HepG2 (cell line): Measurements from ENCODE around the gene DSCAML1. TPM values are rescaled to one million over a fixed set of nuclear protein-coding genes. Genes with fewer than 3 reads are reported as not detected.

Experiments used
- ATAC-seq: fragments of 200-7000 bp; cut with Tn5 transposase; 3 replicates; pipeline ENCODE4 v1.9.1; 2020; ENCODE audit warnings: mild to moderate bottlenecking, moderate library complexity
- BruUV-seq: library from RNA; stranded (reverse); fragments of 400-500 nt; replicated peaks from 2 replicates; lab custom pipeline; 2021; lab: Mats Ljungman, UMichigan
- CTCF ChIA-PET: fragments of 300-600 bp; formaldehyde crosslinking; extraction: SDS; loops from one replicate; lab custom pipeline; 2021; ENCODE audit warnings: low total read pairs, inconsistent platforms, low intra/inter-chr PET ratio; lab: Yijun Ruan, JAX
- POLR2A ChIA-PET: fragments of 350-600 bp; sonication (Branson Sonifier 250); formaldehyde crosslinking; loops from one replicate; lab custom pipeline; 2020; ENCODE audit warnings: antibody characterized with exemption, inconsistent platforms; lab: Yijun Ruan, JAX
- DNase-seq: peaks from one replicate; pipeline ENCODE4 v3.0.0-alpha.2; 2015; ENCODE audit warnings: low spot score
- FAIRE-seq: peaks from 3 replicates; lab custom pipeline; 2011; peaks lifted over from hg19 to GRCh38; lab: Jason Lieb, UNC
- H2AFZ ChIP-seq: one replicate; pipeline ENCODE4 v1.6.1; 2011; ENCODE audit warnings: low read length, inconsistent platforms
- H3K27ac ChIP-seq: fragments of 300-600 bp; 3 replicates; pipeline ENCODE4 v1.8.0; 2011; ENCODE audit warnings: mixed run types, mild to moderate bottlenecking, mixed read lengths, low read length, inconsistent platforms; ENCODE audit not compliant: insufficient read depth; ENCODE audit errors: extremely low read length
- H3K27me3 ChIP-seq, 2 experiments: fragments of 200-600 bp in 1 of 2; 2 replicates in 1 of 2; 3 replicates in 1 of 2; pipeline versions ENCODE4 v1.6.0 to v1.8.0; 2011; ENCODE audit warnings: low read length in 2 of 2, mild to moderate bottlenecking in 2 of 2, moderate library complexity in 2 of 2, inconsistent platforms in 1 of 2; ENCODE audit not compliant: insufficient read depth in 2 of 2, control insufficient read depth in 1 of 2
- H3K36me3 ChIP-seq, 2 experiments: fragments of 200-600 bp in 1 of 2; replicated peaks in 1 of 2; 2 replicates in 1 of 2; 3 replicates in 1 of 2; pipeline versions ENCODE4 v1.5.1 to v1.8.0; 2011; ENCODE audit warnings: low read length in 2 of 2, inconsistent platforms in 1 of 2; ENCODE audit not compliant: insufficient read depth in 2 of 2, control insufficient read depth in 1 of 2
- H3K4me1 ChIP-seq: 2 replicates; pipeline ENCODE4 v1.5.1; 2012; ENCODE audit warnings: low read length, inconsistent platforms; ENCODE audit not compliant: insufficient read depth
- H3K4me2 ChIP-seq: 2 replicates; pipeline ENCODE4 v1.6.0; 2011; ENCODE audit warnings: low read depth, low read length, inconsistent platforms
- H3K4me3 ChIP-seq, 3 experiments: fragments of 200-600 bp in 1 of 3; sonication (generic), shearing (Covaris generic) in 1 of 3; replicated peaks in 1 of 3; 2 replicates each; pipeline ENCODE4 v1.5.1; 2011 to 2016; ENCODE audit warnings: low read length in 3 of 3, inconsistent platforms in 2 of 3, low read depth in 2 of 3, mild to moderate bottlenecking in 2 of 3, control low read depth in 1 of 3, mixed read lengths in 1 of 3; ENCODE audit not compliant: insufficient read depth in 1 of 3
- H3K79me2 ChIP-seq: one replicate; pipeline ENCODE4 v1.6.1; 2011; ENCODE audit warnings: low read length, inconsistent platforms; ENCODE audit not compliant: insufficient read depth
- H3K9ac ChIP-seq: 2 replicates; pipeline ENCODE4 v1.6.0; 2011; ENCODE audit warnings: mild to moderate bottlenecking, low read depth, low read length, inconsistent platforms; ENCODE audit not compliant: insufficient read depth
- H3K9me3 ChIP-seq: 2 replicates; pipeline ENCODE4 v1.5.1; 2012; ENCODE audit warnings: mild to moderate bottlenecking, low read length
- H4K20me1 ChIP-seq: 2 replicates; pipeline ENCODE4 v1.6.0; 2011; ENCODE audit warnings: inconsistent platforms, mild to moderate bottlenecking, low read length, moderate library complexity; ENCODE audit not compliant: insufficient read depth
- BRD4 ChIP-seq: sonication (generic); formaldehyde crosslinking; IDR thresholded peaks from 2 replicates; pipeline ENCODE4 v1.4.0; 2020; ENCODE audit warnings: missing genetic modification reagents
- ERF ChIP-seq: IDR thresholded peaks from 2 replicates; pipeline ENCODE4 v1.6.1; 2018; ENCODE audit warnings: missing biosample characterization, missing genetic modification reagents
- FOXM1 ChIP-seq: sonication (generic); formaldehyde crosslinking; IDR thresholded peaks from 2 replicates; pipeline ENCODE4 v1.5.0; 2020; ENCODE audit warnings: missing genetic modification reagents
- HMG20A ChIP-seq: IDR thresholded peaks from 2 replicates; pipeline ENCODE4 v1.6.1; 2016; ENCODE audit warnings: borderline replicate concordance
- HNRNPK ChIP-seq: fragments of 200-400 bp; formaldehyde crosslinking; IDR thresholded peaks from 2 replicates; pipeline ENCODE4 v1.6.1; 2018; ENCODE audit warnings: low read length, low read depth, moderate library complexity, mild to moderate bottlenecking; ENCODE audit not compliant: poor library complexity, severe bottlenecking
- IRX3 ChIP-seq: sonication (generic); formaldehyde crosslinking; IDR thresholded peaks from 2 replicates; pipeline ENCODE4 v1.8.1; 2023; ENCODE audit warnings: mild to moderate bottlenecking, low read depth, missing genetic modification reagents, borderline replicate concordance
- NCOA1 ChIP-seq: sonication (generic); formaldehyde crosslinking; IDR thresholded peaks from 2 replicates; pipeline ENCODE4 v1.9.0; 2021; ENCODE audit warnings: missing genetic modification reagents
- TCF12 ChIP-seq, 2 experiments: fragments of 450-650 bp in 1 of 2; sonication (generic) in 1 of 2; formaldehyde crosslinking in 1 of 2; IDR thresholded peaks; 2 replicates each; pipeline versions ENCODE4 v1.6.1 to v1.8.0; 2017 to 2022; ENCODE audit warnings: antibody characterized with exemption in 1 of 2, mild to moderate bottlenecking in 1 of 2, missing genetic modification reagents in 1 of 2, moderate library complexity in 1 of 2
- ZBTB1 ChIP-seq: sonication (generic); formaldehyde crosslinking; IDR thresholded peaks from 2 replicates; pipeline ENCODE4 v1.4.0; 2020; ENCODE audit warnings: missing genetic modification reagents, borderline replicate concordance
- ZFYVE20 ChIP-seq: sonication (generic); formaldehyde crosslinking; IDR thresholded peaks from 2 replicates; pipeline ENCODE4 v1.8.0; 2023; ENCODE audit warnings: low read depth, mild to moderate bottlenecking, moderate library complexity, missing genetic modification reagents, borderline replicate concordance
- ZNF562 ChIP-seq: sonication (generic); formaldehyde crosslinking; IDR thresholded peaks from 2 replicates; pipeline ENCODE4 v1.8.0; 2022; ENCODE audit warnings: missing genetic modification reagents, borderline replicate concordance
- ZNF574 ChIP-seq: sonication (generic); formaldehyde crosslinking; IDR thresholded peaks from 2 replicates; pipeline ENCODE4 v1.4.0; 2020; ENCODE audit warnings: missing genetic modification reagents
- ZNF75D ChIP-seq: sonication (generic); formaldehyde crosslinking; IDR thresholded peaks from 2 replicates; pipeline ENCODE4 v1.8.1; 2023; ENCODE audit warnings: missing genetic modification reagents, mild to moderate bottlenecking, borderline replicate concordance
- ZNF839 ChIP-seq: sonication (generic); formaldehyde crosslinking; IDR thresholded peaks from 2 replicates; pipeline ENCODE4 v1.4.0; 2020; ENCODE audit warnings: missing genetic modification reagents, mild to moderate bottlenecking, borderline replicate concordance
- WGBS: methylation state at CpG from one replicate; pipeline ENCODE4 v1.1.6; 2017; ENCODE audit warnings: low lambda C conversion rate; 5-methylcytosine and 5-hydroxymethylcytosine counted together
- in situ Hi-C: cut with HindIII; loops from 2 replicates; pipeline ENCODE4 v1.10.0; 2017; ENCODE audit warnings: low pct_unique_long_range_greater_than_20kb; ENCODE audit not compliant: extremely low pct_ligation_motif_present
- intact Hi-C: fragments of 100-400 bp; cut with micrococcal nuclease; formaldehyde crosslinking; loops from one replicate; pipeline ENCODE4 v1.10.0; 2022; ENCODE audit not compliant: unreplicated experiment
- polyA plus RNA-seq, 8 experiments: library from polyadenylated mRNA; depleted of rRNA in 3 of 8; stranded (reverse) in 7 of 8; unstranded in 1 of 8; fragments of >200 nt; fragmentation: Illumina TruSeq in 4 of 8; extraction: Trizol in 4 of 8; gene quantifications; 2 replicates each; pipeline versions ENCODE4 v1.2.1 to v1.2.3, GENCODE V29; 2011 to 2016; ENCODE audit warnings: low read depth in 4 of 8, missing spikeins in 1 of 8, mixed read lengths in 1 of 8; ENCODE audit not compliant: insufficient read depth in 1 of 8
- total RNA-seq, 5 experiments: library from RNA; depleted of rRNA; stranded (reverse); fragments of >200 nt; fragmentation: Illumina TruSeq; extraction: Trizol; gene quantifications; 2 replicates each; pipeline ENCODE4 v1.2.3, GENCODE V29; 2016; ENCODE audit warnings: low read depth in 1 of 5

The DSCAML1 gene
- total and polyA plus RNA-seq, 2 of the 13 experiments (the other 11 are each of a cell fraction or from before 2014, with no cell fraction given) = 0.29 to 0.40 TPM

GRCh38 chr11:117477721-117478120 is 319.3 kb downstream of the DSCAML1 start:
- no peaks in the 10 kb centered on the region for H3K4me1 ChIP-seq
- no peak for ATAC-seq
- CTCF ChIA-PET = no interaction called here

More at GRCh38 chr11:117477721-117478120, 319.3 kb downstream of the DSCAML1 start:
- POLR2A ChIA-PET = no interaction called here
- Histone ChIP-seq H3K9ac (no peak overlapping the region), H3K9me3 (no peaks in the 10 kb centered on the region), H4K20me1 (no peaks in the 10 kb centered on the region), H2AFZ (no peak overlapping the region), H3K27me3 (no peaks in the 10 kb centered on the region; a peak in 1 of 5 replicates), H3K4me3 (no peak overlapping the region), H3K4me2 (no peak overlapping the region), H3K27ac (no peak overlapping the region), H3K79me2 (no peaks in the 10 kb centered on the region), H3K36me3 (no peaks in the 10 kb centered on the region)
- 18% methylated on average over 4 of the region's 4 CpGs for WGBS
- no peak for FAIRE-seq
- intact Hi-C loops (no loop called here), in situ Hi-C loops (no loop called here)
- no peak for TF ChIP-seq IRX3 (CRISPR knock-in tag)
- no peak for TF ChIP-seq ZFYVE20 (CRISPR knock-in tag)
- TF ChIP-seq HNRNPK = no peak
- no peak for TF ChIP-seq NCOA1 (CRISPR knock-in tag)
- no peak for TF ChIP-seq HMG20A
- TF ChIP-seq ZBTB1 (CRISPR knock-in tag) = no peak
- no peak for TF ChIP-seq ZNF562 (CRISPR knock-in tag)
- no peak for TF ChIP-seq TCF12 (IDR thresholded peaks at IDR 0.05)
- TF ChIP-seq TCF12 (CRISPR knock-in tag; IDR thresholded peaks at IDR 0.05) = no peak
- TF ChIP-seq FOXM1 (CRISPR knock-in tag) = no peak
- no peak for TF ChIP-seq ZNF75D (CRISPR knock-in tag)
- TF ChIP-seq ERF (CRISPR knock-in tag) = no peak
- TF ChIP-seq BRD4 (CRISPR knock-in tag) = no peak
- no peak for TF ChIP-seq ZNF839
- no peak for TF ChIP-seq ZNF574 (CRISPR knock-in tag)
- no peak for DNase-seq
- no TSS peak for BruUV-seq
